ENCODE results near the gene ANKRD13B. TPM values are rescaled to one million over a fixed set of nuclear protein-coding genes. Genes with fewer than 3 reads are reported as not detected.

Gene ANKRD13B
- total and polyA plus RNA-seq, 2 of the 13 experiments (the other 11 are each of a cell fraction or from before 2014, with no cell fraction given): 1.7 to 1.8 TPM

DNA sequence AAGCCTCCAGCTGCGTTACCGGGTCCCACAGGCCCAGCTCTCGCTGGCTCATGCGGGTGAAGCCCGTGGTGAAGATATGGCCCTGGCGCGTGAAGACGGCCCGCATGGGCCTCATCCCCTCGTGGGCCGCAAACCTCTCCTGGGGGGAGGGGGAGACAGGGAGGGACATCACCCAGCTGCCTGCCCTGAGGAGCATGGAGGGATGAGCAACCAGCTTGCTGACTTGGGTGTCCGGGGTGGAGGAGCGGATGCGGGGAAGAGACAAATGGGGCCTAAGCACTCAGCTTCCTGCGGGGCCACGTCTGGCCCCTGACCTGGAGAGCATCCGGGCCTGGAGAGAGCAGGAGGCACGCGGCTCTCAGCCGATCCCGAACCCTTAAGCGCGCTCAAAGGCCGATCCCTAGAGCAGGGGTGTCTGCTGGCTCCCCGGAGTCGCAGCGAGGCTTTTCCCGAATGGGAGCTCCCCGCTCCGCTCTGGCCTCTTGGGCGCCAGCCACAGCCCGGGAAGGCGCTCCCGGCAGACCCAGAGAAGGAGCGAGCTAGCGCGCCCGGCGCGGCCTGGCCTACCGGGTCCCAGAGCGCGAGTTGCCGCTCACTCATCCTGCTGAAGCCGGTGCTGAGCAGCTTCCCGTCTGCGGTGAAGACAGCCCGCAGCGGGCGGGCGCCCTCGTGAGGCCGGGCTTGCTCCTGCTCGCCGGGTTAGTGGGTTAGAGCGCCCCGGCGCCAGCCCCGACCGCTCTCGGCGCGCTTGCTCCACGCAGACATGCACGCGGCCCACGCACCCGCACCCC lies 24.7 kb downstream of the ANKRD13B start (continued):
- TF ChIP-seq, protein P1, sequence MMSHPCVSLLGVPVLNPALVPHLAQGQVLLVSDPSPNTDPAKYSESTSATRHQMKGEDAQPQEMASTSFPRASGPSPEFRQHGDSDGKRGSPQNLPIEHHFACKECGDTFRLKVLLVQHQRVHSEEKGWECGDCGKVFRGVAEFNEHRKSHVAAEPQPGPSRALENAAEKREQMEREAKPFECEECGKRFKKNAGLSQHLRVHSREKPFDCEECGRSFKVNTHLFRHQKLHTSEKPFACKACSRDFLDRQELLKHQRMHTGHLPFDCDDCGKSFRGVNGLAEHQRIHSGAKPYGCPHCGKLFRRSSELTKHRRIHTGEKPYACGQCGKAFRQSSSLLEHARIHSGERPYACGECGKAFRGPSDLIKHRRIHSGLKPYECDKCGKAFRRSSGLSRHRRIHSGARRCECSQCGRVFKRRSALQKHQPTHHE (CRISPR knock-in tag; IDR thresholded peaks at IDR 0.05; ENCODE audit: borderline replicate concordance): 0 out of 2 replicates have a peak, but pooled peaks have one; percentile 8
- TF ChIP-seq GABPB1 (CRISPR knock-in tag; IDR thresholded peaks at IDR 0.05): peak; percentile 60; the same call in 1 of the 2 replicates
- TF ChIP-seq ZHX2 (IDR thresholded peaks at IDR 0.05; ENCODE audit: low read depth): no peak
- 0 out of 2 replicates have a peak, but pooled peaks have one; percentile 73 for TF ChIP-seq ZHX2 (CRISPR knock-in tag; IDR thresholded peaks at IDR 0.05; ENCODE audit: borderline replicate concordance)
- peak; percentile 56; the same call in 1 of the 2 replicates for TF ChIP-seq ZNF788 (CRISPR knock-in tag; IDR thresholded peaks at IDR 0.05; ENCODE audit: borderline replicate concordance)
- peak; percentile 37; the same call in 1 of the 2 replicates for TF ChIP-seq TFDP2 (CRISPR knock-in tag; IDR thresholded peaks at IDR 0.05)
- 0 out of 2 replicates have a peak, but pooled peaks have one; percentile 41 for TF ChIP-seq HOXA5 (CRISPR knock-in tag; IDR thresholded peaks at IDR 0.05)
- peak; percentile 73 for TF ChIP-seq KDM2A (CRISPR knock-in tag; IDR thresholded peaks at IDR 0.05; ENCODE audit: borderline replicate concordance, low read depth)
- peak; percentile 40; the same call in 1 of the 2 replicates for TF ChIP-seq TBX2 (CRISPR knock-in tag; IDR thresholded peaks at IDR 0.05; ENCODE audit: borderline replicate concordance)
- TF ChIP-seq, protein P2, sequence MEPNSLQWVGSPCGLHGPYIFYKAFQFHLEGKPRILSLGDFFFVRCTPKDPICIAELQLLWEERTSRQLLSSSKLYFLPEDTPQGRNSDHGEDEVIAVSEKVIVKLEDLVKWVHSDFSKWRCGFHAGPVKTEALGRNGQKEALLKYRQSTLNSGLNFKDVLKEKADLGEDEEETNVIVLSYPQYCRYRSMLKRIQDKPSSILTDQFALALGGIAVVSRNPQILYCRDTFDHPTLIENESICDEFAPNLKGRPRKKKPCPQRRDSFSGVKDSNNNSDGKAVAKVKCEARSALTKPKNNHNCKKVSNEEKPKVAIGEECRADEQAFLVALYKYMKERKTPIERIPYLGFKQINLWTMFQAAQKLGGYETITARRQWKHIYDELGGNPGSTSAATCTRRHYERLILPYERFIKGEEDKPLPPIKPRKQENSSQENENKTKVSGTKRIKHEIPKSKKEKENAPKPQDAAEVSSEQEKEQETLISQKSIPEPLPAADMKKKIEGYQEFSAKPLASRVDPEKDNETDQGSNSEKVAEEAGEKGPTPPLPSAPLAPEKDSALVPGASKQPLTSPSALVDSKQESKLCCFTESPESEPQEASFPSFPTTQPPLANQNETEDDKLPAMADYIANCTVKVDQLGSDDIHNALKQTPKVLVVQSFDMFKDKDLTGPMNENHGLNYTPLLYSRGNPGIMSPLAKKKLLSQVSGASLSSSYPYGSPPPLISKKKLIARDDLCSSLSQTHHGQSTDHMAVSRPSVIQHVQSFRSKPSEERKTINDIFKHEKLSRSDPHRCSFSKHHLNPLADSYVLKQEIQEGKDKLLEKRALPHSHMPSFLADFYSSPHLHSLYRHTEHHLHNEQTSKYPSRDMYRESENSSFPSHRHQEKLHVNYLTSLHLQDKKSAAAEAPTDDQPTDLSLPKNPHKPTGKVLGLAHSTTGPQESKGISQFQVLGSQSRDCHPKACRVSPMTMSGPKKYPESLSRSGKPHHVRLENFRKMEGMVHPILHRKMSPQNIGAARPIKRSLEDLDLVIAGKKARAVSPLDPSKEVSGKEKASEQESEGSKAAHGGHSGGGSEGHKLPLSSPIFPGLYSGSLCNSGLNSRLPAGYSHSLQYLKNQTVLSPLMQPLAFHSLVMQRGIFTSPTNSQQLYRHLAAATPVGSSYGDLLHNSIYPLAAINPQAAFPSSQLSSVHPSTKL (CRISPR knock-in tag; IDR thresholded peaks at IDR 0.05): 0 out of 2 replicates have a peak, but pooled peaks have one; percentile 48
- TF ChIP-seq HOXA3 (CRISPR knock-in tag; IDR thresholded peaks at IDR 0.05): peak; percentile 61
- TF ChIP-seq PCBP1 (IDR thresholded peaks at IDR 0.05; ENCODE audit: borderline replicate concordance, low read depth, low read length): 0 out of 2 replicates have a peak, but pooled peaks have one; percentile 60
- TF ChIP-seq, protein P3, sequence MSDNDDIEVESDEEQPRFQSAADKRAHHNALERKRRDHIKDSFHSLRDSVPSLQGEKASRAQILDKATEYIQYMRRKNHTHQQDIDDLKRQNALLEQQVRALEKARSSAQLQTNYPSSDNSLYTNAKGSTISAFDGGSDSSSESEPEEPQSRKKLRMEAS (IDR thresholded peaks at IDR 0.05): peak; percentile 35; the same call in 1 of the 2 replicates
- peak; percentile 18; the same call in 1 of the 2 replicates for TF ChIP-seq ZNF205 (CRISPR knock-in tag; IDR thresholded peaks at IDR 0.05)
- no peak for TF ChIP-seq ZNF780A (CRISPR knock-in tag; IDR thresholded peaks at IDR 0.05)

Data from HepG2 (cell line).